NCI-H146 (cell line): ENCODE measurements around the gene YLPM1.

Experiments used
- DNase-seq: peaks from one replicate; lab custom pipeline; 2025; lab: John Stamatoyannopoulos, UW

The YLPM1 gene

GRCh38 chr14:74786796-74787315, 23.7 kb downstream of the YLPM1 start:
- no peak for DNase-seq

- no peak for DNase-seq
Measured at GRCh38 chr14:74792249-74793039, 29.3 kb downstream of the YLPM1 start.

- DNase-seq, result no peak
Measured at GRCh38 chr14:74793506-74794155, 30.5 kb downstream of the YLPM1 start.

- no peak for DNase-seq
Measured at GRCh38 chr14:74794947-74795346, 31.8 kb downstream of the YLPM1 start.

- DNase-seq, result no peak
Measured at GRCh38 chr14:74799765-74800164, 36.6 kb downstream of the YLPM1 start.

GRCh38 chr14:74800780-74801179, 37.7 kb downstream of the YLPM1 start:
- no peak for DNase-seq

GRCh38 chr14:74801396-74801795, 38.3 kb downstream of the YLPM1 start:
- no peak for DNase-seq

- DNase-seq, result no peak
Measured at GRCh38 chr14:74804219-74804825, 41.2 kb downstream of the YLPM1 start.

GRCh38 chr14:74807853-74808545, 44.9 kb downstream of the YLPM1 start:
- DNase-seq, result no peak

- no peak for DNase-seq
Measured at GRCh38 chr14:74816124-74816523, 53.0 kb downstream of the YLPM1 start.

GRCh38 chr14:74820288-74820687, 57.2 kb downstream of the YLPM1 start:
- no peak for DNase-seq

GRCh38 chr14:74821267-74821915, 58.3 kb downstream of the YLPM1 start:
- no peak for DNase-seq

- no peak for DNase-seq
Measured at GRCh38 chr14:74824997-74825396, 61.9 kb downstream of the YLPM1 start.

- no peak for DNase-seq
Measured at GRCh38 chr14:74826574-74826973, 63.5 kb downstream of the YLPM1 start.

- no peak for DNase-seq
Measured at GRCh38 chr14:74829251-74829650, 66.1 kb downstream of the YLPM1 start.

GRCh38 chr14:74832849-74833248, 69.7 kb downstream of the YLPM1 start:
- no peak for DNase-seq

- no peak for DNase-seq
Measured at GRCh38 chr14:74834692-74835392, 71.7 kb downstream of the YLPM1 start.

GRCh38 chr14:74835645-74836250, 72.6 kb downstream of the YLPM1 start:
- DNase-seq, result no peak

- DNase-seq, result no peak
Measured at GRCh38 chr14:74836251-74836960, 73.3 kb downstream of the YLPM1 start.

- DNase-seq, result no peak
Measured at GRCh38 chr14:74838166-74838565, 75.0 kb downstream of the YLPM1 start.
